ENCODE results near the gene SMAD7. TPM values are rescaled to one million over a fixed set of nuclear protein-coding genes. Genes with fewer than 3 reads are reported as not detected.

SMAD7 gene
- total and polyA plus RNA-seq, 8 donors: 4.2 to 22.4 (median 6.8) TPM

DNA sequence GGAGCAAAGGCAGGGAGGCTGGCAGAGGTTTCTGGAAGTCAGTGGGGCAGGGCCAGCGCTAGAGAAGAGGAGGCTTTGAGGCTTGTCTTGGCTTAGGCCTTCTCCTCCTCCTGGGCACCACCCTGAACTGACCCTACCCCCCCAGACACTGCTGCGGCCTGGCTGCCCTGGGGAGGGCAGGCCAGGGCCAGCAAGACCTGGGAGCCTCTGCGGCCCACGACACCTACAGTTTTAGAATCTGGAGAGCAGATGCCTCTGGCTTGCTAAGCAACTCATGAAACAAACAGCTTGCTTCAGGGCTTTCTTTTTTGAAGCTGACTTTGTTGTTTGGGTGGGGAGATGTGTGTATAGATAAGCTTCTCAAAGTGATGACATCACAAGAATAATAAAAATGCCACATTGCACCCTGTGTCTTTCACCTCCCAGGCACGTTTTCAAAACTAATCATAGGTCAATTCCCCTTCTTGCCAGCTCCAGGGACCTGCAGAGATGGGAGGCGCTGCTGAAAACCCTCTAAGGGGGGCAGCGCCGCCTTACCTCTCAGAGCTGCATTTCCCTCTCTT, 46.2 kb upstream of the SMAD7 start:
- ATAC-seq (peak in 1 of 4 donors; percentile 13), DNase-seq (no peak), FAIRE-seq (no peak)
- 73 to 75% methylated on average over 8 of the region's 8 CpGs for WGBS, 2 donors
- Histone ChIP-seq H3K27me3 (no peaks in the 10 kb centered on the region), H3K9me3 (no peaks in the 10 kb centered on the region), H3K36me3 (no peaks in the 10 kb centered on the region), H3K27ac (no peak overlapping the region), H3K4me1 (peaks cover 0 to 4% (median 0%) of the 10 kb centered on the region in 3 donors), H3K4me3 (no peak overlapping the region)
- intact Hi-C loops (cut with DNase I): no loop called here
- TF ChIP-seq, protein P1, sequence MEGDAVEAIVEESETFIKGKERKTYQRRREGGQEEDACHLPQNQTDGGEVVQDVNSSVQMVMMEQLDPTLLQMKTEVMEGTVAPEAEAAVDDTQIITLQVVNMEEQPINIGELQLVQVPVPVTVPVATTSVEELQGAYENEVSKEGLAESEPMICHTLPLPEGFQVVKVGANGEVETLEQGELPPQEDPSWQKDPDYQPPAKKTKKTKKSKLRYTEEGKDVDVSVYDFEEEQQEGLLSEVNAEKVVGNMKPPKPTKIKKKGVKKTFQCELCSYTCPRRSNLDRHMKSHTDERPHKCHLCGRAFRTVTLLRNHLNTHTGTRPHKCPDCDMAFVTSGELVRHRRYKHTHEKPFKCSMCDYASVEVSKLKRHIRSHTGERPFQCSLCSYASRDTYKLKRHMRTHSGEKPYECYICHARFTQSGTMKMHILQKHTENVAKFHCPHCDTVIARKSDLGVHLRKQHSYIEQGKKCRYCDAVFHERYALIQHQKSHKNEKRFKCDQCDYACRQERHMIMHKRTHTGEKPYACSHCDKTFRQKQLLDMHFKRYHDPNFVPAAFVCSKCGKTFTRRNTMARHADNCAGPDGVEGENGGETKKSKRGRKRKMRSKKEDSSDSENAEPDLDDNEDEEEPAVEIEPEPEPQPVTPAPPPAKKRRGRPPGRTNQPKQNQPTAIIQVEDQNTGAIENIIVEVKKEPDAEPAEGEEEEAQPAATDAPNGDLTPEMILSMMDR (IDR thresholded peaks at IDR 0.05): no peak

DNA sequence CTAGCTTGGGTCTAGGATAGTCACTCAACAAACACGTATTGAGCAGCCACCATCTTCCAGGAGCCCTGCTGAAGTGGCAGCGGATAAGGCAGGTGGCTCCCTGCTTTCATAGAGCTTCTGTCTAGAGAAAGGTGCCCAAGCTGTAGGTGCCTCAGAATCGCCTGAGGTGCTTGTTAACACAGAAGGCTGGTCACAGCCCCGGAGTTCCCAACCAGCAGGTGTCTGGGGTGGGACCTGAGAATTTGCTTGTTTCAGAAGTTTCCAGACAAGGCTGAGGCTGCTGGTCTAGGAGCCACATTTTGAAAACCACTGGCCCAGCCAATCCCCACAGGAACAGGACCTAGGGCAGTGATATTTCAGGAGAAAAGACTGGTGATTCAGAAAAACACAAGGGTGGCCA, 45.3 kb upstream of the SMAD7 start:
- Histone ChIP-seq H3K9me3 (no peaks in the 10 kb centered on the region), H3K27ac (no peak overlapping the region), H3K4me1 (peaks cover 0 to 4% (median 0%) of the 10 kb centered on the region in 3 donors), H3K27me3 (no peaks in the 10 kb centered on the region), H3K36me3 (no peaks in the 10 kb centered on the region), H3K4me3 (no peak overlapping the region)
- ATAC-seq (no peak), DNase-seq (no peak), FAIRE-seq (no peak)
- intact Hi-C loops (cut with DNase I): no loop called here
- 91 to 93% methylated on average over 4 of the region's 4 CpGs for WGBS, 2 donors
- TF ChIP-seq, protein P1 (IDR thresholded peaks at IDR 0.05): no peak

- intact Hi-C loops (cut with DNase I): no loop called here
- WGBS, 2 donors: 90% methylated on average over 20 of the region's 20 CpGs
- no peaks in the 10 kb centered on the region for H3K36me3 ChIP-seq
- H3K4me3 ChIP-seq: no peak overlapping the region
- H3K27me3 ChIP-seq: no peaks in the 10 kb centered on the region
- H3K27ac ChIP-seq: no peak overlapping the region
- ATAC-seq (no peak), FAIRE-seq (no peak), DNase-seq (no peak)
- no peaks in the 10 kb centered on the region for H3K9me3 ChIP-seq
- H3K4me1 ChIP-seq: peaks cover 0 to 4% (median 0%) of the 10 kb centered on the region in 3 donors
- TF ChIP-seq, protein P1 (IDR thresholded peaks at IDR 0.05): no peak
Measured at GRCh38 chr18:48994926-48995835, 44.4 kb upstream of the SMAD7 start.

- H3K4me1 ChIP-seq: peaks cover 0 to 4% (median 0%) of the 10 kb centered on the region in 3 donors
- WGBS, 2 donors: 67 to 74% methylated on average over 15 of the region's 15 CpGs
- no peak overlapping the region for H3K27ac ChIP-seq
- H3K4me3 ChIP-seq: no peak overlapping the region
- ATAC-seq (peak in 2 of 4 donors; percentile 17 to 29), DNase-seq (no peak), FAIRE-seq (no peak)
- TF ChIP-seq, protein P1 (IDR thresholded peaks at IDR 0.05): no peak
- H3K9me3 ChIP-seq: no peaks in the 10 kb centered on the region
- H3K36me3 ChIP-seq: no peaks in the 10 kb centered on the region
- H3K27me3 ChIP-seq: no peaks in the 10 kb centered on the region
- intact Hi-C loops (cut with DNase I): no loop called here
Measured at GRCh38 chr18:48994044-48994651, 43.4 kb upstream of the SMAD7 start.
